CD8-positive, alpha-beta memory T cell (primary cell): ENCODE measurements around the gene TMEM11. TPM values are rescaled to one million over a fixed set of nuclear protein-coding genes. Genes with fewer than 3 reads are reported as not detected.

Experiments used
- CTCF ChIA-PET: fragments of 350-600 bp; sonication (Branson Sonifier 250); formaldehyde crosslinking; loops from one replicate; lab custom pipeline; 2021; ENCODE audit warnings: antibody characterized with exemption; lab: Charles Lee
- POLR2A ChIA-PET: fragments of 350-600 bp; sonication (Branson Sonifier 250); formaldehyde crosslinking; loops from one replicate; lab custom pipeline; 2021; ENCODE audit warnings: antibody characterized with exemption; lab: Charles Lee
- DNase-seq, 5 donors: peaks; one replicate each; pipeline versions ENCODE4 v3.0.0 to v3.0.0-alpha.2; 2020 to 2022; ENCODE audit warnings: mixed read lengths in 1 of 5
- H3K27ac ChIP-seq: one replicate; pipeline ENCODE4 v1.7.0; 2013; ENCODE audit warnings: low read depth, mild to moderate bottlenecking, low read length, moderate library complexity
- H3K27me3 ChIP-seq: 2 replicates; pipeline ENCODE4 v1.7.0; 2013; ENCODE audit warnings: low read length, mild to moderate bottlenecking; ENCODE audit not compliant: insufficient read depth, poor library complexity, severe bottlenecking
- H3K36me3 ChIP-seq: 2 replicates; pipeline ENCODE4 v1.7.0; 2013; ENCODE audit warnings: mild to moderate bottlenecking, low read length, moderate library complexity; ENCODE audit not compliant: insufficient read depth
- H3K4me1 ChIP-seq: 2 replicates; pipeline ENCODE4 v1.7.0; 2013; ENCODE audit warnings: mild to moderate bottlenecking, low read length, moderate library complexity; ENCODE audit not compliant: insufficient read depth
- H3K4me3 ChIP-seq: 2 replicates; pipeline ENCODE4 v1.7.0; 2013; ENCODE audit warnings: mild to moderate bottlenecking, low read length
- H3K9me3 ChIP-seq: 2 replicates; pipeline ENCODE4 v1.7.0; 2013; ENCODE audit warnings: mild to moderate bottlenecking, low read length
- H3K27ac Mint-ChIP-seq, 8 donors: one replicate each; pipeline ENCODE4 v1.8.0; 2020 to 2021; ENCODE audit warnings: mixed read lengths in 8 of 8, mild to moderate bottlenecking in 6 of 8, inconsistent platforms in 3 of 8, moderate library complexity in 3 of 8
- H3K27me3 Mint-ChIP-seq, 2 donors: one replicate each; pipeline ENCODE4 v1.8.0; 2020 to 2021; ENCODE audit warnings: mixed read lengths in 2 of 2, mild to moderate bottlenecking in 1 of 2, moderate library complexity in 1 of 2
- H3K36me3 Mint-ChIP-seq, 3 donors: one replicate each; pipeline ENCODE4 v1.8.0; 2020 to 2021; ENCODE audit warnings: mixed read lengths in 3 of 3, inconsistent platforms in 1 of 3, mild to moderate bottlenecking in 1 of 3
- H3K4me1 Mint-ChIP-seq, 3 donors: one replicate each; pipeline ENCODE4 v1.8.0; 2020 to 2021; ENCODE audit warnings: mixed read lengths in 3 of 3, inconsistent platforms in 1 of 3, mild to moderate bottlenecking in 1 of 3
- H3K4me3 Mint-ChIP-seq, 7 donors: one replicate each; pipeline ENCODE4 v1.8.0; 2020 to 2021; ENCODE audit warnings: mixed read lengths in 7 of 7, mild to moderate bottlenecking in 6 of 7, moderate library complexity in 4 of 7, inconsistent platforms in 2 of 7
- H3K9me3 Mint-ChIP-seq, 5 donors: one replicate each; pipeline ENCODE4 v1.8.0; 2020 to 2022; ENCODE audit warnings: mixed read lengths in 5 of 5, mild to moderate bottlenecking in 3 of 5, moderate library complexity in 2 of 5, inconsistent platforms in 1 of 5
- polyA plus RNA-seq: library from polyadenylated mRNA; unstranded; fragments of 300-500 nt; fragmentation: Illumina TruSeq; gene quantifications from one replicate; pipeline ENCODE4 v1.2.3, GENCODE V29; 2021
- total RNA-seq, 2 experiments: library from RNA; stranded (reverse); gene quantifications; one replicate each; pipeline ENCODE4 v1.2.3, GENCODE V29; 2021

Gene TMEM11
- total and polyA plus RNA-seq, 3 experiments from 2014 or later: 26.1 to 37.4 (median 29.8) TPM

DNA sequence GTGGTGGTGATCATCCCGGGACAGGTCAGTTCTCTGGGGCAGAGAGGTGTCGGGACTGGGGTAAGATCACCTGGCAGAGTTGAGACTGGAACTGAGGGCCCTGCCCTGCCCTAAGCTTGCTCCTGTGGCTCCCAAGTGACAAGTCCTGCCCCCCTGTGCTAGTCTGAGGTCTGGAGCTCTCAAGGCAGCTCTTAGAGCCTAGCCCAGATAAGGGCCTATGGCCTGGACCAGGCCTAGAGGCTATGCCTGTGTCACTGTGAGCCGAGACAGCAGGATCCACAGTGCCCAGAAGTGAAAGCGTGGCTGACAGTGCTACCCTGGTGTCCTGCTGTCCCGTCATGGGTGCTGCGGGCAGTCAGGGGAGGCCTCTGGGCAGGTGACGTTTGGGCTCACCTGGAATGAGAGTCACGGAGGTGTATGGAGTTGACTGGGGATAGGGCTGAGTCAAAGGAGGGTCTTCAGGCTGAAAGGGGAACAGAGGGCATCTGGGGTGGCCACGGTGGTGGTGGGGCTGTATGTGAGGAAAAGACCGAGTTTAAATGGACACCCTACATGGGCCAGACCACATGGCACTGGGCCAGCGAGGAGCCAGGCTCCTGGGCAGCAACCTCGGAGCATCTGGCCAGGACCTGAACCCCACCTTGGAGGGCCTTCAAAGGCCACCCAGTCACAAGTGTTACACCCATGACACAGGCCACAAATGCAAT lies 33.7 kb upstream of the TMEM11 start:
- Histone ChIP-seq H3K27ac (no peak overlapping the region), H3K27me3 (no peaks in the 10 kb centered on the region), H3K4me3 (no peak overlapping the region), H3K9me3 (no peaks in the 10 kb centered on the region), H3K36me3 (no peaks in the 10 kb centered on the region), H3K4me1 (peaks cover 14% of the 10 kb centered on the region)
- no peak overlapping the region for H3K4me3 Mint-ChIP-seq
- no peak for DNase-seq
- H3K9me3 Mint-ChIP-seq: peaks cover 0 to 2% (median 0%) of the 10 kb centered on the region in 5 donors
- H3K4me1 Mint-ChIP-seq: peaks cover 26 to 48% (median 28%) of the 10 kb centered on the region in 3 donors
- POLR2A ChIA-PET: no interaction called here
- CTCF ChIA-PET: no interaction called here
- no peaks in the 10 kb centered on the region for H3K27me3 Mint-ChIP-seq
- peaks cover 0 to 4% (median 0%) of the 10 kb centered on the region in 3 donors for H3K36me3 Mint-ChIP-seq
- H3K27ac Mint-ChIP-seq: peak overlapping the region in 2 of 8 donors; percentile 51 to 80

DNA sequence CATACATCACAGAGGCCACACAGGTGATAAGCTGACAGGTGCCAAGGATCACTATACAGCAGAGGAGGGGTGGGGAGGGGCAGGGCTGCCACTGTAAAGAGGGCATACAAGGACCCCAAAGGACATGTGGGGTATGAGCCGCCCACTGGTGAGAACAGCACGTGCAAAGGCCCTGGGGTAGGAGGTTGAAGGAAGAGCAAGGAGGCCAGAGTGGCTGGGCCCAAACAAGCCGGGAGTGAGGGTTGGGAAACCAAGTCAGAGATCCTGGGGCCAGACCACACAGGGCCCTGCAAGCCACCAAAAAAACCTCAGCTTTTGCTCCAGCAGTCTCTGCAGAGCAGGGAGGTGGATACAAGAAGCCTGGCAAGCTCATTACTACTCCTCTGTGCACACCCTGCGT lies 32.7 kb upstream of the TMEM11 start:
- DNase-seq: no peak
- Histone ChIP-seq H3K4me3 (no peak overlapping the region), H3K27me3 (no peaks in the 10 kb centered on the region), H3K4me1 (peaks cover 6% of the 10 kb centered on the region), H3K36me3 (no peaks in the 10 kb centered on the region), H3K9me3 (no peaks in the 10 kb centered on the region), H3K27ac (no peak overlapping the region)
- ChIA-PET CTCF (interaction anchor here (1.0 kb wide), 1 partner anchor 14 kb away, joined by 3 read pairs; no protein-coding TSS in a partner anchor), POLR2A (no interaction called here)
- H3K27me3 Mint-ChIP-seq: no peaks in the 10 kb centered on the region
- H3K36me3 Mint-ChIP-seq: peaks cover 0 to 5% (median 0%) of the 10 kb centered on the region in 3 donors
- no peak overlapping the region for H3K4me3 Mint-ChIP-seq
- peaks cover 20 to 39% (median 20%) of the 10 kb centered on the region in 3 donors for H3K4me1 Mint-ChIP-seq
- H3K9me3 Mint-ChIP-seq: peaks cover 0 to 2% (median 0%) of the 10 kb centered on the region in 5 donors
- H3K27ac Mint-ChIP-seq: no peak overlapping the region

DNA sequence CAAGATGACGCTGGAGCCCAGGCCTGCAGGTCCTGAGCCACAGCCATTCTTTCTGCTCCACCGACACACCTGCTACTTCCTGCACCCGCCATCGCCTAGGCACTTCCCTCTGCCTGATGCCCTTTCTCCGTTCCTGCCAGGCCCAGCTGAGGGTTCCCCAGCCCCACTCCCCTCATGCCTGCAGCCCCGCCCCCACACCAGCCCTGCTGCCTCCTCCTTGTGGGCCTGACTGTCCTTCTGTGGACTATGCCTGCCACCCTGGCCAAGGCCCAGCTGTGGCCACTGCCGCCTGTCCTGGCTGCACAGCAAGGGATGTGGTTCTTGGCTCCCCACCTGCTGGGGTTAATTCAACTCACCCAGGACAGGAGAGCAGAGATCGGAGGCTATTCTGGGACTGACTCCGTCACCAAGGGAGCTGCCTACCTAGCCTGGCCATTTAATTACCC lies 31.7 kb upstream of the TMEM11 start:
- Mint-ChIP-seq H3K27me3 (no peaks in the 10 kb centered on the region), H3K4me3 (no peak overlapping the region), H3K4me1 (peaks cover 13 to 29% (median 15%) of the 10 kb centered on the region in 3 donors), H3K9me3 (peaks cover 0 to 2% (median 0%) of the 10 kb centered on the region in 5 donors), H3K27ac (peak overlapping the region in 2 of 8 donors; percentile 35 to 54), H3K36me3 (peaks cover 0 to 5% (median 0%) of the 10 kb centered on the region in 3 donors)
- H3K9me3 ChIP-seq: no peaks in the 10 kb centered on the region
- no peaks in the 10 kb centered on the region for H3K27me3 ChIP-seq
- no peaks in the 10 kb centered on the region for H3K36me3 ChIP-seq
- H3K27ac ChIP-seq: no peak overlapping the region
- no peak overlapping the region for H3K4me3 ChIP-seq
- DNase-seq: no peak
- H3K4me1 ChIP-seq: peaks cover 3% of the 10 kb centered on the region
- CTCF ChIA-PET: no interaction called here
- POLR2A ChIA-PET: interaction anchor here (0.5 kb wide), 1 partner anchor 22 kb away, joined by 3 read pairs; no protein-coding TSS in a partner anchor

DNA sequence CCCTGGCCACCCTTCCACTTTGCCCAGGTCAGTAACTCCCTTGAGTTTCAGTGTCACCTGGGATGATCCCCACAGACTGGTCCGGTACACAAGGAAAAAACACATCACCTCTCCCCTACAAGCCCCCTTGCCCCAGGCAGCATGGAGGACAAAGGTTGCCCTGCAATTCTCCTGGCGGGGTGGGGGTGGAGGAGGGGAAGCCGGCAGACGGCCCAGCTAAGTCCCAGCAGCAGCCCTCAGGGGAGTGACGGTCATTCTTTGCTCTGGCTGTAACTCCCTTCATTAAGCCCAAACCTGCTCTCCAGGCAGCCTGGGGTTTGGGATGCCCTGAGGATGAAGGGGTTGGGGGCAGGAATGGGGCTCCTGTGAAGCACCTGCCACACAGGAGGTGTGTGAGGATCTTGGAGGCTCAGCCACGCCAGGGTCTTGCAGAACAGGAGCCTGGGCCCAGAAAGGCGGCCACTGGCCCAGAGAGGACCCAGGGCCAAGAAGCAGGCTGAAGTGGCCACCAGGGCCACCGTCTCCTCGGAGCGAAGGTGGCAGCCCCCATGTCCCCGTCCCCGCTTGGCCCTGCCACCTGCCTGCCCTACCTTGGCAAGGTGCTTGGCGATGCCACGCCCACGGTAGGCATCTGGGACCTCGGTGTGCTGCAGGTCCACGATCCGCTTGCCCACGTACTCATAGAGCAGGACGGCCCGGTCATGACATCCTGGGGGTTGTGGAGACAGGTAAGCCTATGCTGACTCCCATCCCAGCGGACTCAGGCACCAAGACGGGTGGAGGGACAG lies 29.7 kb upstream of the TMEM11 start:
- Histone ChIP-seq H3K4me3 (no peak overlapping the region), H3K9me3 (no peaks in the 10 kb centered on the region), H3K4me1 (peaks cover 3% of the 10 kb centered on the region), H3K27me3 (no peaks in the 10 kb centered on the region), H3K36me3 (no peaks in the 10 kb centered on the region), H3K27ac (no peak overlapping the region)
- POLR2A ChIA-PET: no interaction called here
- Mint-ChIP-seq H3K27me3 (no peaks in the 10 kb centered on the region), H3K36me3 (peaks cover 0 to 6% (median 0%) of the 10 kb centered on the region in 3 donors), H3K9me3 (peaks cover 0 to 2% (median 0%) of the 10 kb centered on the region in 5 donors), H3K4me3 (no peak overlapping the region), H3K27ac (no peak overlapping the region), H3K4me1 (peaks cover 0 to 14% (median 5%) of the 10 kb centered on the region in 3 donors)
- no peak for DNase-seq
- CTCF ChIA-PET: interaction anchor here (1.2 kb wide), 1 partner anchor 29 kb away, joined by 3 read pairs; no protein-coding TSS in a partner anchor

DNA sequence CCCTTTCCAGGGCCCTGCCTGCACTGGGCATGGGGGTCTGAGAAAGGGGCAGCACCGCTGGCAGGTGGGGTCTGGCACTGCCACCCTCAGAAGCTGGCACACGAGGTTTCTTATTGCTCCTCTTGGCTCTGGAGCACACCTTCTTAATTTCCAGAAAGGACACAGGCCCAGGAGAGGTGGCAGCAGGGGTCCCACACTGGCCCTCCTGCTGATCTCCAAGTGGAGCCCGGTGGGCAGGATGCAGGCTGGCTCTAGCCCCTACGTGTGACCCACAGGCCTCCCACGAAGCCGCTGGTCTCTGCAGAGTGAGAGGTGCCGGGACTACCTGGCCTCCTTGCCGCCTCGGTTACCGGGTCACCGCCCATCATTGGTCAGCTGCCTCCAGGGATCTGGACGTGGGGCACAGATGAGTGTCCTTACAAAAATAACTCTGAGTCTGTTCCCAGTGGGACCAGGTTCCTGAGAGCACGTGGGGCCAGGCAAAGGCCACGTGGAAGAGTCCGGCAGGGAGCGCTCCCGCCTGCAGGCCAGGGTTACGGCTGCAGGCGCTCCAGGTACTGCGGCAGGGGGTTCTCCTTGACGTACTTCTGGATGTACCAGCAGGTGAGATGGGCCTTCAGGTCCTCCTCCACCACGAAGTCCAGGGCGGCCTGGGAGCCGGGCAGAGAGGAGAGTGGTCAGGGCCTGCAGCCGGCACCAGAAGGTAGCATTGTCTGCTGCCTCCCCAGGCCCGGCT lies 29.0 kb upstream of the TMEM11 start:
- DNase-seq: no peak
- CTCF ChIA-PET: no interaction called here
- peaks cover 0 to 8% (median 5%) of the 10 kb centered on the region in 3 donors for H3K4me1 Mint-ChIP-seq
- H3K27me3 Mint-ChIP-seq: peaks cover 0 to 2% of the 10 kb centered on the region in 2 donors
- POLR2A ChIA-PET: interaction anchor here (0.6 kb wide), 1 partner anchor 39 kb away, joined by 5 read pairs; no protein-coding TSS in a partner anchor
- Histone ChIP-seq H3K27ac (no peak overlapping the region), H3K4me1 (peaks cover 3% of the 10 kb centered on the region), H3K4me3 (no peak overlapping the region), H3K27me3 (no peaks in the 10 kb centered on the region), H3K9me3 (no peaks in the 10 kb centered on the region), H3K36me3 (no peaks in the 10 kb centered on the region)
- H3K9me3 Mint-ChIP-seq: peaks cover 0 to 2% (median 0%) of the 10 kb centered on the region in 5 donors
- peaks cover 0 to 6% (median 0%) of the 10 kb centered on the region in 3 donors for H3K36me3 Mint-ChIP-seq
- H3K4me3 Mint-ChIP-seq: no peak overlapping the region
- H3K27ac Mint-ChIP-seq: peak overlapping the region in 1 of 8 donors; percentile 50

DNA sequence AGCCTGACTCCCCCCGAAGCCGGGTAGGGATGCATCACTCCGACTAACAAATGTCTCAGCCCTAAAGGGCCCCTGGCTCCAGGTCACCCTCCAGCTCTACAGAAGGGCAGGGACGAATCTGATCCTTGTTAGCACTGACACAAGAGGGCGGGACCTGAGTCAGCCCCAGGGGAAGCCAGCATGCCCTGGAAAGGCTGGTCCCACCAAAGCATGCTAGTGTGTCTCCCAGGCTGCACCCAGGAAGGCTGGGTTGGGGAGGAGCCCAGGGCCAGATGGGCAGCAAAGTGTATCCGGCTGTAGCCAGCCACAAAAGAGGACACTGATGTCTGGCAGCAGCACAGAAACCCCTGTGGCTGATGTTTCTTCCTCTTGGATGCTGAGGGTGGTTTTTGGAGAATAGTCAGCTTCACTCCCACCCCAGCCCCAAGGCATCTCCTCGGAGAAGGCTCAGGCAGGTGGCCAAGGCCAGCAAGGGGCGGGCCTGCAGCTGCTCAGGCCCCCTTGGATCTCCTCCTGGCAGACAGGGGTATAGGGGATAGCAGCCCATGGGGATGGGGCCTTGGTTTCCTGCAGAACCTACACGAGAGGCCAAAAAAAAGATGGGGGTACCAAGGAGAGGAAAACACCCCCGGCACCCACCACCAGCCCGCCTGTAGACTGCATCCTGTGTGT lies 28.2 kb upstream of the TMEM11 start:
- Mint-ChIP-seq H3K27ac (no peak overlapping the region), H3K4me1 (peaks cover 0 to 4% (median 3%) of the 10 kb centered on the region in 3 donors), H3K27me3 (peaks cover 0 to 2% of the 10 kb centered on the region in 2 donors), H3K9me3 (no peaks in the 10 kb centered on the region), H3K36me3 (peaks cover 0 to 6% (median 0%) of the 10 kb centered on the region in 3 donors), H3K4me3 (no peak overlapping the region)
- POLR2A ChIA-PET: no interaction called here
- Histone ChIP-seq H3K36me3 (no peaks in the 10 kb centered on the region), H3K27me3 (no peaks in the 10 kb centered on the region), H3K27ac (no peak overlapping the region), H3K4me1 (peaks cover 3% of the 10 kb centered on the region), H3K9me3 (no peaks in the 10 kb centered on the region), H3K4me3 (no peak overlapping the region)
- CTCF ChIA-PET: interaction anchor here (0.6 kb wide), 1 partner anchor 14 kb away, joined by 3 read pairs; no protein-coding TSS in a partner anchor
- DNase-seq: no peak

DNA sequence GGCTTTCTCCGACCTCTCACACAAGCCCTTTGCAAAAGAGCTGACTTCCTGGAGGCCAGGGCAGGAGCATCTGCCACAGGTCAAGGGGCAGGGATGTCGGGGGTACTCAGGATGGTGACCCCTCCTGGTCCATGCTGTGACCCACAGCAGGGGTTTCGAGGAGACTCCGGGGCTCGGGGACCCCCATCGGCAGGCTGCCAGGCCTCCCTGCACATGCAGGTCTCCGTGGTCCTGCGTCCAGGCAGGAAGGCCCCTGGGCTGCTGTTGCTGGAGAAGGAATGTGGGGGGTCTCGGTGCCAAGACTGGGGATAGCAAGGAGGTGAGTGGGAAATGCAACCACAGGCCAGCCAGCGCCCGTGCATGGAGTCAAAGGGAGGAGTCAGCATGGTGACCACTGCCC lies 27.6 kb upstream of the TMEM11 start:
- Histone ChIP-seq H3K27ac (no peak overlapping the region), H3K4me3 (no peak overlapping the region), H3K36me3 (no peaks in the 10 kb centered on the region), H3K9me3 (no peaks in the 10 kb centered on the region), H3K4me1 (peaks cover 3% of the 10 kb centered on the region), H3K27me3 (no peaks in the 10 kb centered on the region)
- Mint-ChIP-seq H3K4me1 (peaks cover 0 to 4% (median 3%) of the 10 kb centered on the region in 3 donors), H3K27me3 (peaks cover 0 to 2% of the 10 kb centered on the region in 2 donors), H3K36me3 (peaks cover 0 to 6% (median 0%) of the 10 kb centered on the region in 3 donors), H3K4me3 (no peak overlapping the region), H3K9me3 (no peaks in the 10 kb centered on the region), H3K27ac (no peak overlapping the region)
- ChIA-PET CTCF (interaction anchor here (0.6 to 2.6 kb wide), 2 partner anchors 8 to 14 kb away, joined by 3 to 10 read pairs; no protein-coding TSS in a partner anchor), POLR2A (no interaction called here)
- DNase-seq: no peak
